ENCODE data around the gene XAGE2. TPM values are rescaled to one million over a fixed set of nuclear protein-coding genes. Genes with fewer than 3 reads are reported as not detected.
"Not testable (repeated sequence)": the region's sequence is repeated elsewhere in the genome, so short reads cannot be mapped to it uniquely, and the experiment has no call there.

Gene XAGE2
- not detected in 2 replicates for total RNA-seq (2012; rRNA removed)

- no peak within 1 kb of the TSS for H3K4me2 ChIP-seq (ENCODE audit: low read length)
- no peak within 1 kb of the TSS for H3K4me3 ChIP-seq (ENCODE audit: low read length)
- H3K27me3 ChIP-seq (ENCODE audit: control insufficient read depth, insufficient read depth, low read length): peaks cover 18% of the 10 kb centered on the region
- no peaks in the 10 kb centered on the region for H3K36me3 ChIP-seq (ENCODE audit: insufficient read depth, low read length)
- no peaks in the 10 kb centered on the region for H3K4me1 ChIP-seq (ENCODE audit: control insufficient read depth, insufficient read depth, low read length)
- no peaks in the 10 kb centered on the region for H3K9me3 ChIP-seq (replicated peaks; ENCODE audit: low read length)
- no peak within 1 kb of the TSS for H3K9ac ChIP-seq (ENCODE audit: low read depth, low read length)
Measured at GRCh38 chrX:52368368-52369055, at the start of gene XAGE2. Gene XAGE2 (plus strand): TSS chrX:52369021. CDS start chrX:52370015, 994 bp downstream.

GRCh38 chrX:52337410-52337809 lies 31.4 kb upstream of the XAGE2 start:
- Histone ChIP-seq H3K4me3 (ENCODE audit: low read length) (no peak overlapping the region), H3K4me2 (ENCODE audit: low read length) (no peak overlapping the region), H3K36me3 (ENCODE audit: insufficient read depth, low read length) (no peaks in the 10 kb centered on the region), H3K4me1 (ENCODE audit: control insufficient read depth, insufficient read depth, low read length) (no peaks in the 10 kb centered on the region), H3K9me3 (replicated peaks; ENCODE audit: low read length) (no peaks in the 10 kb centered on the region), H3K9ac (ENCODE audit: low read depth, low read length) (no peak overlapping the region), H3K27me3 (ENCODE audit: control insufficient read depth, insufficient read depth, low read length) (peaks cover 6% of the 10 kb centered on the region)

GRCh38 chrX:52341493-52341892 lies 27.3 kb upstream of the XAGE2 start:
- Histone ChIP-seq H3K4me2 (ENCODE audit: low read length) (no peak overlapping the region), H3K9me3 (replicated peaks; ENCODE audit: low read length) (no peaks in the 10 kb centered on the region), H3K27me3 (ENCODE audit: control insufficient read depth, insufficient read depth, low read length) (peaks cover 6% of the 10 kb centered on the region), H3K9ac (ENCODE audit: low read depth, low read length) (no peak overlapping the region), H3K36me3 (ENCODE audit: insufficient read depth, low read length) (no peaks in the 10 kb centered on the region), H3K4me1 (ENCODE audit: control insufficient read depth, insufficient read depth, low read length) (peaks cover under 1% of the 10 kb centered on the region), H3K4me3 (ENCODE audit: low read length) (no peak overlapping the region)

GRCh38 chrX:52343131-52343530 lies 25.7 kb upstream of the XAGE2 start:
- H3K9me3 ChIP-seq (replicated peaks; ENCODE audit: low read length); H3K4me1 ChIP-seq (ENCODE audit: control insufficient read depth, insufficient read depth, low read length); H3K9ac ChIP-seq (ENCODE audit: low read depth, low read length); H3K27me3 ChIP-seq (ENCODE audit: control insufficient read depth, insufficient read depth, low read length); H3K4me2 ChIP-seq (ENCODE audit: low read length); H3K36me3 ChIP-seq (ENCODE audit: insufficient read depth, low read length); H3K4me3 ChIP-seq (ENCODE audit: low read length): not testable (repeated sequence)

- H3K27me3 ChIP-seq (ENCODE audit: control insufficient read depth, insufficient read depth, low read length); H3K4me3 ChIP-seq (ENCODE audit: low read length); H3K36me3 ChIP-seq (ENCODE audit: insufficient read depth, low read length); H3K4me1 ChIP-seq (ENCODE audit: control insufficient read depth, insufficient read depth, low read length); H3K9ac ChIP-seq (ENCODE audit: low read depth, low read length); H3K9me3 ChIP-seq (replicated peaks; ENCODE audit: low read length); H3K4me2 ChIP-seq (ENCODE audit: low read length): not testable (repeated sequence)
Measured at GRCh38 chrX:52345402-52345801, 23.4 kb upstream of the XAGE2 start.

- Histone ChIP-seq H3K27me3 (ENCODE audit: control insufficient read depth, insufficient read depth, low read length) (peaks cover 12% of the 10 kb centered on the region), H3K9ac (ENCODE audit: low read depth, low read length) (no peak overlapping the region), H3K9me3 (replicated peaks; ENCODE audit: low read length) (no peaks in the 10 kb centered on the region), H3K4me2 (ENCODE audit: low read length) (no peak overlapping the region), H3K4me1 (ENCODE audit: control insufficient read depth, insufficient read depth, low read length) (peaks cover 3% of the 10 kb centered on the region), H3K36me3 (ENCODE audit: insufficient read depth, low read length) (no peaks in the 10 kb centered on the region), H3K4me3 (ENCODE audit: low read length) (no peak overlapping the region)
Measured at GRCh38 chrX:52346174-52347165, 22.4 kb upstream of the XAGE2 start.

GRCh38 chrX:52349681-52350080 lies 19.1 kb upstream of the XAGE2 start:
- no peak overlapping the region for H3K9ac ChIP-seq (ENCODE audit: low read depth, low read length)
- H3K4me2 ChIP-seq (ENCODE audit: low read length): no peak overlapping the region
- H3K27me3 ChIP-seq (ENCODE audit: control insufficient read depth, insufficient read depth, low read length): peaks cover 32% of the 10 kb centered on the region
- H3K9me3 ChIP-seq (replicated peaks; ENCODE audit: low read length): no peaks in the 10 kb centered on the region
- H3K36me3 ChIP-seq (ENCODE audit: insufficient read depth, low read length): no peaks in the 10 kb centered on the region
- peaks cover 3% of the 10 kb centered on the region for H3K4me1 ChIP-seq (ENCODE audit: control insufficient read depth, insufficient read depth, low read length)
- no peak overlapping the region for H3K4me3 ChIP-seq (ENCODE audit: low read length)

GRCh38 chrX:52352551-52352950 lies 16.3 kb upstream of the XAGE2 start:
- H3K4me2 ChIP-seq (ENCODE audit: low read length): no peak overlapping the region
- H3K27me3 ChIP-seq (ENCODE audit: control insufficient read depth, insufficient read depth, low read length): peaks cover 43% of the 10 kb centered on the region

GRCh38 chrX:52353838-52354237 lies 15.0 kb upstream of the XAGE2 start:
- no peaks in the 10 kb centered on the region for H3K36me3 ChIP-seq (ENCODE audit: insufficient read depth, low read length)
- H3K4me3 ChIP-seq (ENCODE audit: low read length): no peak overlapping the region
- peaks cover 43% of the 10 kb centered on the region for H3K27me3 ChIP-seq (ENCODE audit: control insufficient read depth, insufficient read depth, low read length)
- H3K9ac ChIP-seq (ENCODE audit: low read depth, low read length): no peak overlapping the region
- no peaks in the 10 kb centered on the region for H3K9me3 ChIP-seq (replicated peaks; ENCODE audit: low read length)
- H3K4me1 ChIP-seq (ENCODE audit: control insufficient read depth, insufficient read depth, low read length): no peaks in the 10 kb centered on the region
- no peak overlapping the region for H3K4me2 ChIP-seq (ENCODE audit: low read length)

More at GRCh38 chrX:52352551-52352950, 16.3 kb upstream of the XAGE2 start:
- no peak overlapping the region for H3K9ac ChIP-seq (ENCODE audit: low read depth, low read length)
- H3K4me3 ChIP-seq (ENCODE audit: low read length): no peak overlapping the region
- H3K36me3 ChIP-seq (ENCODE audit: insufficient read depth, low read length): no peaks in the 10 kb centered on the region
- H3K9me3 ChIP-seq (replicated peaks; ENCODE audit: low read length): no peaks in the 10 kb centered on the region
- H3K4me1 ChIP-seq (ENCODE audit: control insufficient read depth, insufficient read depth, low read length): no peaks in the 10 kb centered on the region

GRCh38 chrX:52355108-52355507 lies 13.7 kb upstream of the XAGE2 start:
- Histone ChIP-seq H3K9ac (ENCODE audit: low read depth, low read length) (no peak overlapping the region), H3K4me3 (ENCODE audit: low read length) (no peak overlapping the region), H3K36me3 (ENCODE audit: insufficient read depth, low read length) (no peaks in the 10 kb centered on the region), H3K4me2 (ENCODE audit: low read length) (no peak overlapping the region), H3K9me3 (replicated peaks; ENCODE audit: low read length) (no peaks in the 10 kb centered on the region), H3K27me3 (ENCODE audit: control insufficient read depth, insufficient read depth, low read length) (peaks cover 41% of the 10 kb centered on the region), H3K4me1 (ENCODE audit: control insufficient read depth, insufficient read depth, low read length) (no peaks in the 10 kb centered on the region)

GRCh38 chrX:52359614-52360232 lies 9.1 kb upstream of the XAGE2 start:
- Histone ChIP-seq H3K4me3 (ENCODE audit: low read length) (no peak overlapping the region), H3K4me2 (ENCODE audit: low read length) (no peak overlapping the region), H3K36me3 (ENCODE audit: insufficient read depth, low read length) (no peaks in the 10 kb centered on the region), H3K27me3 (ENCODE audit: control insufficient read depth, insufficient read depth, low read length) (peaks cover 31% of the 10 kb centered on the region), H3K9me3 (replicated peaks; ENCODE audit: low read length) (no peaks in the 10 kb centered on the region), H3K9ac (ENCODE audit: low read depth, low read length) (no peak overlapping the region), H3K4me1 (ENCODE audit: control insufficient read depth, insufficient read depth, low read length) (no peaks in the 10 kb centered on the region)
